Dedifferentiated amniotic fluid mesenchymal stem cell (primary cell): ENCODE results near the gene LDLRAD4.
"Not testable (repeated sequence)": the region's sequence is repeated elsewhere in the genome, so short reads cannot be mapped to it uniquely, and the experiment has no call there.

ENCODE experiments used
- DNase-seq: peaks from one replicate; pipeline ENCODE4 v3.0.0-alpha.2; 2016; ENCODE audit errors: extremely low spot score

LDLRAD4 gene

GRCh38 chr18:13672657-13673056, 454.1 kb downstream of the LDLRAD4 start:
- DNase-seq = no peak

GRCh38 chr18:13676471-13676870, 457.9 kb downstream of the LDLRAD4 start:
- no peak for DNase-seq

- not testable (repeated sequence) for DNase-seq
Measured at GRCh38 chr18:13677350-13677749, 458.8 kb downstream of the LDLRAD4 start.

GRCh38 chr18:13680612-13681011, 462.1 kb downstream of the LDLRAD4 start:
- no peak for DNase-seq

GRCh38 chr18:13681701-13682100, 463.1 kb downstream of the LDLRAD4 start:
- no peak for DNase-seq

- no peak for DNase-seq
Measured at GRCh38 chr18:13684546-13684945, 466.0 kb downstream of the LDLRAD4 start.

- DNase-seq = no peak
Measured at GRCh38 chr18:13688191-13689136, 469.9 kb downstream of the LDLRAD4 start.

- DNase-seq = not testable (repeated sequence)
Measured at GRCh38 chr18:13690060-13690459, 471.5 kb downstream of the LDLRAD4 start.

- not testable (repeated sequence) for DNase-seq
Measured at GRCh38 chr18:13695337-13695736, 476.8 kb downstream of the LDLRAD4 start.

GRCh38 chr18:13696961-13697360, 478.4 kb downstream of the LDLRAD4 start:
- no peak for DNase-seq

- no peak for DNase-seq
Measured at GRCh38 chr18:13700153-13700552, 481.6 kb downstream of the LDLRAD4 start.
